Lower leg skin (tissue), 4 donors: ENCODE results near the gene DPEP2. TPM values are rescaled to one million over a fixed set of nuclear protein-coding genes. Genes with fewer than 3 reads are reported as not detected.
"Not testable (repeated sequence)": the region's sequence is repeated elsewhere in the genome, so short reads cannot be mapped to it uniquely, and the experiment has no call there.

Experiments
- DNase-seq, 2 donors: peaks; one replicate each; pipeline ENCODE4 v3.0.0-alpha.2; 2019; ENCODE audit warnings: low spot score in 2 of 2
- H3K4me3 ChIP-seq: fragments of 200-600 bp; sonication (generic); 2 replicates; pipeline ENCODE4 v1.5.1; 2017; ENCODE audit warnings: mild to moderate bottlenecking, low read depth; ENCODE audit not compliant: poor library complexity, severe bottlenecking
- POLR2A ChIP-seq, 2 donors: fragments of 450-650 bp; IDR thresholded peaks; one replicate each; pipeline ENCODE4 v1.6.1; 2016 to 2017; ENCODE audit warnings: antibody characterized with exemption in 2 of 2, mild to moderate bottlenecking in 1 of 2, moderate library complexity in 1 of 2
- WGBS, 2 donors: methylation state at CpG; one replicate each; pipeline ENCODE4 v1.1.5; 2018; 5-methylcytosine and 5-hydroxymethylcytosine counted together
- intact Hi-C: fragments of 100-400 bp; cut with DNase I; formaldehyde crosslinking; loops from one replicate; pipeline ENCODE4 v1.15.0; 2023; ENCODE audit warnings: low total_unique reads
- total RNA-seq, 4 donors: library from RNA; depleted of rRNA; stranded (reverse); fragments of >200 nt; gene quantifications; one replicate each; pipeline ENCODE4 v1.1.0, GENCODE V29; 2016
- TF ChIP-seq, protein P1 (sequence below), 3 donors: fragments of 450-650 bp; IDR thresholded peaks; one replicate each; pipeline ENCODE4 v1.5.1; 2016; ENCODE audit warnings: antibody characterized with exemption in 3 of 3, mild to moderate bottlenecking in 3 of 3, moderate library complexity in 2 of 3

DPEP2 gene
- total RNA-seq, 4 donors from 2014 or later, result 0.52 to 5.9 (median 1.7) TPM

DNA sequence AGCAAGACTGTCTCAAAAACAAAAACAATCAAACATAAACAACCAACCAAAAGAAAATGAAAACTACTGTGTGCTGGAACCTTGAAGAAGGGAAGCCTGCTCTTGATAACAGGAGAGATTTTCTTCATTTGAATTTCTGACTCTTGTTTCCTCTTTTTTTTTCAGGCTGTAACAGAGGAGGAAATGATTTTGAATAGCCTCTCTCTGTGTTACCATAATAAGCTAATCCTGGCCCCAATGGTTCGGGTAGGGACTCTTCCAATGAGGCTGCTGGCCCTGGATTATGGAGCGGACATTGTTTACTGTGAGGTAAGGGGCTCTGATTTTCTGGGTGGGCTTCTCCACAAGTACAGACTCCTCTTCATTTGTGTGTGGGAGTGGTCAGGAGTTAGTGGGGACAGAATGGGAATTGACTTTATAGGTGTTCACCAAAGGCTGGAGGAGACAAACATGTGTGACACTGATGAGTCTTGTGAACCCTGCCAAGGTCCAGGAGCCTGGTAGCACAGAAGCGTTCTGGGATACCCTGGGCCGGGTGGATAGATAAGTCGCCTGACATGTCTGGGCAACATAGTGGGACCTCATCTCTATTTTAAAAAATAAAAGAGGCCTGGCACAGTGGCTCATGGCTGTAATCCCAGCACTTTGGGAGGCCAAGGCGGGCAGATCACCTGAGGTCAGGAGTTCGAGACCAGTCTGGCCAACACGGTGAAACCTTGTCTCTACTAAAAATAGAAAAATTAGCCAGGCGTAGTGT, 38.7 kb upstream of the DPEP2 start:
- H3K4me3 ChIP-seq, result no peak overlapping the region
- 92 to 93% methylated on average over 9 of the region's 9 CpGs for WGBS, 2 donors
- DNase-seq, result no peak
- intact Hi-C loops, result no loop called here
- no peak for TF ChIP-seq POLR2A (IDR thresholded peaks at IDR 0.05)
- TF ChIP-seq, protein P1, sequence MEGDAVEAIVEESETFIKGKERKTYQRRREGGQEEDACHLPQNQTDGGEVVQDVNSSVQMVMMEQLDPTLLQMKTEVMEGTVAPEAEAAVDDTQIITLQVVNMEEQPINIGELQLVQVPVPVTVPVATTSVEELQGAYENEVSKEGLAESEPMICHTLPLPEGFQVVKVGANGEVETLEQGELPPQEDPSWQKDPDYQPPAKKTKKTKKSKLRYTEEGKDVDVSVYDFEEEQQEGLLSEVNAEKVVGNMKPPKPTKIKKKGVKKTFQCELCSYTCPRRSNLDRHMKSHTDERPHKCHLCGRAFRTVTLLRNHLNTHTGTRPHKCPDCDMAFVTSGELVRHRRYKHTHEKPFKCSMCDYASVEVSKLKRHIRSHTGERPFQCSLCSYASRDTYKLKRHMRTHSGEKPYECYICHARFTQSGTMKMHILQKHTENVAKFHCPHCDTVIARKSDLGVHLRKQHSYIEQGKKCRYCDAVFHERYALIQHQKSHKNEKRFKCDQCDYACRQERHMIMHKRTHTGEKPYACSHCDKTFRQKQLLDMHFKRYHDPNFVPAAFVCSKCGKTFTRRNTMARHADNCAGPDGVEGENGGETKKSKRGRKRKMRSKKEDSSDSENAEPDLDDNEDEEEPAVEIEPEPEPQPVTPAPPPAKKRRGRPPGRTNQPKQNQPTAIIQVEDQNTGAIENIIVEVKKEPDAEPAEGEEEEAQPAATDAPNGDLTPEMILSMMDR (IDR thresholded peaks at IDR 0.05), result no peak

DNA sequence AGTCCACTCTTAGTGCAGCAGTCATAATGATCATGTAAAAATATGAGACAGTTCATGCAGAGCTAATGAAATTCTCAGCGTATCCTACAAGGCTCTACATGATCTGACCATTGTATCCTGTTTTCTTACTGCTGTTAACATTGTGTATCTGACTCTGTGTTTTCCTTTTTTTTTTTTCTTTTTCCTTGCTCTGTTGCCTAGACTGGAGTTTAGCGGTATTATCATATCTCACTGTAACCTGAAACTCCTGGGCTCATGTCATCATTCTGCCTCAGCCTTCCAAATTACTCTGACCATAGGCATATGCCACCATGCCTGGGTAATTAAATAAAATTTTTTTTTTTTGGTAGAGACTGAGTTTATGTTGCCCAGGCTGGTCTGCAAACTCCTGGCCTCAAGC, 35.9 kb upstream of the DPEP2 start:
- TF ChIP-seq POLR2A (IDR thresholded peaks at IDR 0.05), result no peak
- TF ChIP-seq, protein P1 (IDR thresholded peaks at IDR 0.05), result no peak
- DNase-seq, result no peak
- 90 to 98% methylated on average over 2 of the region's 2 CpGs for WGBS, 2 donors
- no peak overlapping the region for H3K4me3 ChIP-seq
- intact Hi-C loops, result no loop called here

DNA sequence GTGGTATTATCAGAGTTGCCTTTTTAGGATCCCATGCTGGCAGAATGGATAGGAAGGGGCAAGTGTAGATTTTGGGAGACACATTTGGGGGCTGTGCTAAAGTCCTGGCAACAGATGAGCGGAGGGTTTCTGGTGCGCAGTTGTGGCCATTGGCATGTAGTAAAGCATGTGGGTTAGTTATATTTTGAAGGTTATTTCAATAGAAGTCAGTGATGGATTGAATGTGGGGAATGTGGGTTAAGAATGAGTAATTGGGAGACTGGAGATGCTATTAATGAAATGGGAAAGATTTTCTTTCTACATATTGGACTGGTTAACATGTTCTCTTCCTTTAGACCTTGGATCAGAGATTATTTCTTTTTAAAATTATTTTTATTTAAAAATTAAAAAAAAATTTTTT, 33.8 kb upstream of the DPEP2 start:
- TF ChIP-seq, protein P1 (IDR thresholded peaks at IDR 0.05), result no peak
- TF ChIP-seq POLR2A (IDR thresholded peaks at IDR 0.05), result no peak
- DNase-seq, result no peak

DNA sequence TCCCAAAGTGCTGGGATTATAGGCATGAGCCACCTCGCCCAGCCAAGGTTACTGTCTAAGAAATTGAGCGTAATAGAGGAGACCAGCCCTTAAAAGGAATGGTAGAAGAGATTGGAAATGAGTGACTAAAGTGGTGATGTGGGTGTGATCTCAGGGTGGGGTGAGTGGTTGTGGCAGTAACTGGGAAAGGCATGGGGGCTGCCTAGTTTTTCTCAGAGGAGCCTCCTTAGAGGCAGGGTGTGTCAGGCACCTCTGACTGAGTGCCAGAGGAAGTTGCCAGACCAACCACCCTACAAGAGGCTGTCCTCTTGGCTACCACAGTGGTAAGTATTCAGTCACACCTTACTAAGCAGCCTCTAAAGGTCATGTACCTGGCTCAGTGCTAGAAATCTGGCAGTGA, 32.7 kb upstream of the DPEP2 start:
- intact Hi-C loops, result no loop called here
- no peak overlapping the region for H3K4me3 ChIP-seq

More for the DNA sequence above, 33.8 kb upstream of the DPEP2 start:
- 95% methylated on average over 2 of the region's 2 CpGs for WGBS, 2 donors
- H3K4me3 ChIP-seq, result no peak overlapping the region
- intact Hi-C loops, result no loop called here

DNA sequence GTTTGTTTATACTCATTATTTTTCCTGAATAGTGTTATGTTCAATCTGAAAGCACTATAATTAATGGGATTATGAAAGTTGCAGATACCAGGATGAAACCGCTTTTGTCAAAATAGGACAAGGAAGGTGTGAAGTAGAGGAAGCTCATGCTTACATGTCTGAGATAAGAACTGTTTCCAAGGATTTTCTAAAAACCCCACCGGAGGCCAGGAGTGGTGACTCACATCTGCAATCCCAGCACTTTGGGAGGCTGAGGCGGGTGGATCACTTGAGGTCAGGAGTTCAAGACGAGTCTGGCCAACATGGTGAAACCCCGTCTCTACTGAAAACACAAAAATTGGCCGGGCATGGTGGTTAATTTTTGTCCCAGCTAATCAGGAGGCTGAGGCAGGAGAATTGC, 30.8 kb upstream of the DPEP2 start:
- DNase-seq, intact Hi-C loops, H3K4me3 ChIP-seq: not testable (repeated sequence)
- WGBS, 2 donors, result 56 to 64% methylated on average over 6 of the region's 6 CpGs

More for the DNA sequence above, 32.7 kb upstream of the DPEP2 start:
- 63 to 73% methylated on average over 2 of the region's 2 CpGs for WGBS, 2 donors
- DNase-seq, result no peak
- TF ChIP-seq, protein P1 (IDR thresholded peaks at IDR 0.05), result no peak
- TF ChIP-seq POLR2A (IDR thresholded peaks at IDR 0.05), result no peak

DNA sequence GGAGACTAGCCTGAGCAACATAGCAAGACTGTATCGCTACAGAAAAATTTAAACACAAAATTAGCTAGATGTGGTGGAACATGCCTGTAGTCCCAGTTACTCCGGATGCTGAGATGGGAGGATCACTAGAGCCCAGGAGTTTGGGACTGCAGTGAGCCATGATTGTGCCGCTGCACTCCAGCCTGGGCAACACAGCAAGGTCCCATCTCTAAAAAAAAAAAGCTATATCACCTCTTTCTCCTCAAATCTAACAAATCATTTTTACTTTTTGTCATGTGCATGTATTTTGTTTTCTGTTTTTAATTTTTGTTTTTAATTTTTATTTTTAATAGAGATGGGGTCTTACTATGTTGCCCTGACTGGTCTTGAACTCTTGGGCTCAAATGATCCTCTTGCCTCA, 29.7 kb upstream of the DPEP2 start:
- TF ChIP-seq, protein P1 (IDR thresholded peaks at IDR 0.05), result no peak
- TF ChIP-seq POLR2A (IDR thresholded peaks at IDR 0.05), result no peak
- H3K4me3 ChIP-seq, result no peak overlapping the region
- 92 to 93% methylated on average over 3 of the region's 3 CpGs for WGBS, 2 donors
- no peak for DNase-seq
- intact Hi-C loops, result no loop called here
